SH-SY5Y (cell line): ENCODE data around the gene ITGA6.

Experiments used
- GATA2 ChIP-seq: IDR thresholded peaks from 2 replicates; pipeline ENCODE4 v1.6.1; 2011; ENCODE audit warnings: mild to moderate bottlenecking, low read depth, low read length
- GATA3 ChIP-seq: IDR thresholded peaks from 2 replicates; pipeline ENCODE4 v1.6.1; 2011; ENCODE audit warnings: low read depth, mild to moderate bottlenecking, low read length, moderate library complexity

DNA sequence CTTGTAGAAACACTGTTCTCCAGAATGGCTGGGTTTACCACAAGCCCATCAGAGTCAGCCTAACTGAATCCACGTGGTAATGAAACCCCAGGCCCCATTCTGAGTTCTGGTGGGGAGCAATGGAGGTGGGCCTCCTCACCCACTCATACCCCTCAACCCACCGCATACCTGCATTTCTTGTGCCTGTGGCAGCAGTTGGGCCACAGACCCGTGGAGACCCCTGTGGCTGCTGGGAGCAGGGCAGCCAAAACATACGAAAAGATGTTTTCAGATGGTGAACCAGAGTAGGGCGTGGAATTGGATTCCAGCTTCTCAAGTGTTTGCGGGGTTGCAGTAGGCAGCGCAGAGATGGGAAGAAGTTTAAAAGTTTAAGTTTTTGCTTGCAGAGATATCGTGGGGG, 51.0 kb downstream of the ITGA6 start:
- no peak for TF ChIP-seq GATA2
- TF ChIP-seq GATA3 = no peak
